Natural killer cell (primary cell): ENCODE data around the gene GPR35. TPM values are rescaled to one million over a fixed set of nuclear protein-coding genes. Genes with fewer than 3 reads are reported as not detected.

Experiments used
- ATAC-seq, 3 donors: fragments of 150-1000 bp in 2 of 3; fragments of 200-7000 bp in 1 of 3; cut with Tn5 transposase; 1 replicate in 1 of 3; 2 replicates in 2 of 3; pipeline ENCODE4 v1.10.0; 2021; ENCODE audit warnings: mild to moderate bottlenecking in 2 of 3, moderate library complexity in 2 of 3
- DNase-seq, 2 donors: peaks; one replicate each; pipeline versions ENCODE4 v3.0.0 to v3.0.0-alpha.2; 2013 to 2021; ENCODE audit warnings: mixed read lengths in 1 of 2
- H3K27ac ChIP-seq: one replicate; pipeline ENCODE4 v1.5.1; 2013; ENCODE audit warnings: mild to moderate bottlenecking, low read length
- H3K27me3 ChIP-seq: one replicate; pipeline ENCODE4 v1.6.1; 2013; ENCODE audit warnings: low read length; ENCODE audit not compliant: control insufficient read depth, insufficient read depth
- H3K36me3 ChIP-seq: one replicate; pipeline ENCODE4 v1.6.1; 2013; ENCODE audit warnings: low read length; ENCODE audit not compliant: control insufficient read depth, insufficient read depth
- H3K4me1 ChIP-seq: one replicate; pipeline ENCODE4 v1.6.1; 2013; ENCODE audit warnings: low read length; ENCODE audit not compliant: control insufficient read depth, insufficient read depth
- H3K4me3 ChIP-seq: one replicate; pipeline ENCODE4 v1.5.1; 2013; ENCODE audit warnings: low read length
- H3K9me3 ChIP-seq: one replicate; pipeline ENCODE4 v1.6.1; 2013; ENCODE audit warnings: low read length; ENCODE audit not compliant: control insufficient read depth, insufficient read depth
- H3K27ac Mint-ChIP-seq, 2 donors: one replicate each; pipeline ENCODE4 v1.8.0; 2022; ENCODE audit warnings: mild to moderate bottlenecking in 2 of 2, mixed read lengths in 2 of 2, moderate library complexity in 1 of 2
- H3K27me3 Mint-ChIP-seq, 2 donors: one replicate each; pipeline ENCODE4 v1.8.0; 2022; ENCODE audit warnings: low read depth in 2 of 2, mixed read lengths in 2 of 2
- H3K36me3 Mint-ChIP-seq: one replicate; pipeline ENCODE4 v1.8.0; 2022; ENCODE audit warnings: mixed read lengths
- H3K4me1 Mint-ChIP-seq, 2 donors: one replicate each; pipeline ENCODE4 v1.8.0; 2022; ENCODE audit warnings: mixed read lengths in 2 of 2
- H3K4me3 Mint-ChIP-seq: one replicate; pipeline ENCODE4 v1.8.0; 2022; ENCODE audit warnings: mild to moderate bottlenecking, moderate library complexity, mixed read lengths
- H3K9me3 Mint-ChIP-seq, 2 donors: one replicate each; pipeline ENCODE4 v1.8.0; 2022; ENCODE audit warnings: mixed read lengths in 2 of 2
- WGBS: methylation state at CpG from one replicate; pipeline ENCODE4 v1.1.7; 2013; ENCODE audit warnings: missing lambda C conversion rate; ENCODE audit not compliant: insufficient coverage; 5-methylcytosine and 5-hydroxymethylcytosine counted together
- intact Hi-C: fragments of 100-400 bp; cut with micrococcal nuclease; formaldehyde crosslinking; loops from one replicate; pipeline ENCODE4 v1.14.2; 2022
- total RNA-seq, 4 donors: library from RNA; stranded (reverse); fragments of 120-200 nt in 1 of 4; gene quantifications; one replicate each; pipeline versions ENCODE4 v1.2.3 to v1.2.4, GENCODE V29; 2013 to 2022
- TF ChIP-seq, protein P1 (sequence below): fragments of 200-600 bp; IDR thresholded peaks from one replicate; pipeline ENCODE4 v1.8.0; 2022; ENCODE audit warnings: antibody characterized with exemption

Gene GPR35
- total RNA-seq, 3 donors from 2014 or later (not counting 1 experiment from before 2014, with no cell fraction given), result 10.6 to 19.7 (median 15.7) TPM

- no peaks in the 10 kb centered on the region for H3K9me3 ChIP-seq
- H3K27ac ChIP-seq, result peak overlapping the region; percentile 88
- TF ChIP-seq, protein P1, sequence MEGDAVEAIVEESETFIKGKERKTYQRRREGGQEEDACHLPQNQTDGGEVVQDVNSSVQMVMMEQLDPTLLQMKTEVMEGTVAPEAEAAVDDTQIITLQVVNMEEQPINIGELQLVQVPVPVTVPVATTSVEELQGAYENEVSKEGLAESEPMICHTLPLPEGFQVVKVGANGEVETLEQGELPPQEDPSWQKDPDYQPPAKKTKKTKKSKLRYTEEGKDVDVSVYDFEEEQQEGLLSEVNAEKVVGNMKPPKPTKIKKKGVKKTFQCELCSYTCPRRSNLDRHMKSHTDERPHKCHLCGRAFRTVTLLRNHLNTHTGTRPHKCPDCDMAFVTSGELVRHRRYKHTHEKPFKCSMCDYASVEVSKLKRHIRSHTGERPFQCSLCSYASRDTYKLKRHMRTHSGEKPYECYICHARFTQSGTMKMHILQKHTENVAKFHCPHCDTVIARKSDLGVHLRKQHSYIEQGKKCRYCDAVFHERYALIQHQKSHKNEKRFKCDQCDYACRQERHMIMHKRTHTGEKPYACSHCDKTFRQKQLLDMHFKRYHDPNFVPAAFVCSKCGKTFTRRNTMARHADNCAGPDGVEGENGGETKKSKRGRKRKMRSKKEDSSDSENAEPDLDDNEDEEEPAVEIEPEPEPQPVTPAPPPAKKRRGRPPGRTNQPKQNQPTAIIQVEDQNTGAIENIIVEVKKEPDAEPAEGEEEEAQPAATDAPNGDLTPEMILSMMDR, result no peak
- intact Hi-C loops, result loop anchor here (2.0 to 5.0 kb wide), 3 partner anchors 33 to 63 kb away; no protein-coding TSS in a partner anchor
- ATAC-seq (no peak), DNase-seq (peak in 1 of 2 donors; percentile 35)
- H3K4me1 ChIP-seq, result peaks cover 83% of the 10 kb centered on the region
- 63% methylated on average over 24 of the region's 24 CpGs for WGBS
- peak overlapping the region; percentile 72 for H3K4me3 Mint-ChIP-seq
- H3K36me3 Mint-ChIP-seq, result no peaks in the 10 kb centered on the region
- no peaks in the 10 kb centered on the region for H3K27me3 ChIP-seq
- peak overlapping the region; percentile 91 to 95 for H3K27ac Mint-ChIP-seq
- peaks cover 30 to 63% of the 10 kb centered on the region in 2 donors for H3K4me1 Mint-ChIP-seq
- no peaks in the 10 kb centered on the region for H3K27me3 Mint-ChIP-seq
- H3K4me3 ChIP-seq, result no peak overlapping the region
- H3K36me3 ChIP-seq, result no peaks in the 10 kb centered on the region
- no peaks in the 10 kb centered on the region for H3K9me3 Mint-ChIP-seq
Observed at GRCh38 chr2:240624011-240624949, 1.0 kb upstream of the GPR35 start.

GRCh38 chr2:240626531-240627300 is 1.4 kb downstream of the GPR35 start:
- H3K4me3 Mint-ChIP-seq, result peak overlapping the region; percentile 13
- DNase-seq (peak in 1 of 2 donors; percentile 39), ATAC-seq (no peak)
- no peaks in the 10 kb centered on the region for H3K9me3 Mint-ChIP-seq
- WGBS, result 42% methylated on average over 21 of the region's 21 CpGs
- H3K27me3 ChIP-seq, result no peaks in the 10 kb centered on the region
- H3K27me3 Mint-ChIP-seq, result no peaks in the 10 kb centered on the region
- intact Hi-C loops, result no loop called here
- H3K36me3 Mint-ChIP-seq, result no peaks in the 10 kb centered on the region
- H3K4me3 ChIP-seq, result no peak overlapping the region
- H3K9me3 ChIP-seq, result no peaks in the 10 kb centered on the region
- no peaks in the 10 kb centered on the region for H3K36me3 ChIP-seq
- H3K4me1 ChIP-seq, result peaks cover 59% of the 10 kb centered on the region
- peak overlapping the region in 1 of 2 donors; percentile 91 for H3K27ac Mint-ChIP-seq
- peak overlapping the region; percentile 32 for H3K27ac ChIP-seq
- peaks cover 25 to 42% of the 10 kb centered on the region in 2 donors for H3K4me1 Mint-ChIP-seq
- TF ChIP-seq, protein P1, result no peak

GRCh38 chr2:240627736-240628506 is 2.6 kb downstream of the GPR35 start:
- 93% methylated on average over 16 of the region's 17 CpGs for WGBS
- TF ChIP-seq, protein P1, result no peak
- Mint-ChIP-seq H3K36me3 (no peaks in the 10 kb centered on the region), H3K27ac (no peak overlapping the region), H3K4me1 (peaks cover 13 to 30% of the 10 kb centered on the region in 2 donors), H3K4me3 (no peak overlapping the region), H3K27me3 (no peaks in the 10 kb centered on the region), H3K9me3 (no peaks in the 10 kb centered on the region)
- no peaks in the 10 kb centered on the region for H3K36me3 ChIP-seq
- no peak overlapping the region for H3K4me3 ChIP-seq
- peaks cover 46% of the 10 kb centered on the region for H3K4me1 ChIP-seq
- H3K9me3 ChIP-seq, result no peaks in the 10 kb centered on the region
- DNase-seq (peak in 1 of 2 donors; percentile 11), ATAC-seq (no peak)
- H3K27me3 ChIP-seq, result no peaks in the 10 kb centered on the region
- intact Hi-C loops, result no loop called here
- H3K27ac ChIP-seq, result no peak overlapping the region
